ENCODE data around the gene BMAL1.

GRCh38 chr11:13277768-13278608 is at the start of gene BMAL1:
- TF ChIP-seq CTCF (IDR thresholded peaks at IDR 0.05; ENCODE audit: extremely low read depth in 1 of 2, insufficient read depth in 1 of 2, low read depth in 1 of 2, low read length in 2 of 2) = no peak
- no peak for TF ChIP-seq POLR2A (IDR thresholded peaks at IDR 0.05; ENCODE audit: low read depth, low read length)
- peak; percentile 30 for TF ChIP-seq POLR2AphosphoS5 (IDR thresholded peaks at IDR 0.05; ENCODE audit: insufficient read depth, low read depth, low read length)
- no peak for TF ChIP-seq MAX (IDR thresholded peaks at IDR 0.05; ENCODE audit: insufficient read depth, insufficient read length)
- TF ChIP-seq EZH2 (IDR thresholded peaks at IDR 0.05; ENCODE audit: borderline replicate concordance, low read depth, low read length, severe bottlenecking) = no peak
- no peak for TF ChIP-seq MYC (IDR thresholded peaks at IDR 0.05; ENCODE audit: low read depth, low read length)
- TF ChIP-seq JUN (IDR thresholded peaks at IDR 0.05; ENCODE audit: borderline replicate concordance, insufficient read depth, insufficient read length, low read depth) = no peak
